WTC11 (cell line): ENCODE results near the gene TBL1XR1. TPM values are rescaled to one million over a fixed set of nuclear protein-coding genes. Genes with fewer than 3 reads are reported as not detected.
"Not testable (repeated sequence)": the region's sequence is repeated elsewhere in the genome, so short reads cannot be mapped to it uniquely, and the experiment has no call there.

ENCODE experiments used
- ATAC-seq: fragments of 200-7000 bp; cut with Tn5 transposase; 2 replicates; pipeline ENCODE4 v1.10.0; 2021; ENCODE audit warnings: mild to moderate bottlenecking, moderate library complexity
- CTCF ChIA-PET: fragments of 300-600 bp; sonication (Branson Sonifier 250); formaldehyde crosslinking; loops from one replicate; lab custom pipeline; 2021; ENCODE audit warnings: antibody characterized with exemption; lab: Charles Lee
- POLR2A ChIA-PET: fragments of 350-600 bp; sonication (Branson Sonifier 250); formaldehyde crosslinking; loops from one replicate; lab custom pipeline; 2021; ENCODE audit warnings: antibody characterized with exemption; lab: Charles Lee
- DNase-seq: peaks from one replicate; pipeline ENCODE4 v3.0.0; 2021; ENCODE audit warnings: low spot score
- H3K27ac Mint-ChIP-seq: 2 replicates; pipeline ENCODE4 v1.8.0; 2021; ENCODE audit warnings: mixed read lengths
- H3K27me3 Mint-ChIP-seq: 2 replicates; pipeline ENCODE4 v1.8.0; 2021; ENCODE audit warnings: low read depth, mild to moderate bottlenecking, moderate library complexity, mixed read lengths
- H3K36me3 Mint-ChIP-seq: 2 replicates; pipeline ENCODE4 v1.8.0; 2021; ENCODE audit warnings: mixed read lengths
- H3K4me1 Mint-ChIP-seq: 2 replicates; pipeline ENCODE4 v1.8.0; 2022; ENCODE audit warnings: mixed read lengths
- H3K4me3 Mint-ChIP-seq: 2 replicates; pipeline ENCODE4 v1.8.0; 2021; ENCODE audit warnings: mild to moderate bottlenecking, moderate library complexity, mixed read lengths
- H3K9me3 Mint-ChIP-seq: 2 replicates; pipeline ENCODE4 v1.8.0; 2021; ENCODE audit warnings: mixed read lengths
- CBFB ChIP-seq: sonication (generic); formaldehyde crosslinking; IDR thresholded peaks from 2 replicates; pipeline ENCODE4 v1.8.1; 2022; ENCODE audit warnings: mild to moderate bottlenecking, low read depth, missing genetic modification reagents
- CDX4 ChIP-seq: fragments of 250-450 bp; sonication (Bioruptor Pico); IDR thresholded peaks from 2 replicates; pipeline ENCODE4 v1.9.0; 2021; ENCODE audit warnings: moderate library complexity, mild to moderate bottlenecking, inconsistent platforms, borderline replicate concordance
- CTCF ChIP-seq: fragments of 200-600 bp; IDR thresholded peaks from 2 replicates; pipeline ENCODE4 v1.8.0; 2022; ENCODE audit warnings: antibody characterized with exemption
- ELF4 ChIP-seq: sonication (generic); formaldehyde crosslinking; IDR thresholded peaks from 2 replicates; pipeline ENCODE4 v1.8.1; 2022; ENCODE audit warnings: low read depth, mild to moderate bottlenecking, moderate library complexity, missing genetic modification reagents
- EMX1 ChIP-seq: fragments of 250-450 bp; sonication (Bioruptor Pico); IDR thresholded peaks from 2 replicates; pipeline ENCODE4 v1.8.0; 2021; ENCODE audit warnings: mild to moderate bottlenecking
- FOXP4 ChIP-seq: sonication (generic); formaldehyde crosslinking; IDR thresholded peaks from 2 replicates; pipeline ENCODE4 v1.8.0; 2022; ENCODE audit warnings: mild to moderate bottlenecking, missing genetic modification reagents
- GABPB1 ChIP-seq: sonication (generic); formaldehyde crosslinking; IDR thresholded peaks from 2 replicates; pipeline ENCODE4 v1.8.1; 2023; ENCODE audit warnings: mild to moderate bottlenecking, missing genetic modification reagents
- MLX ChIP-seq: sonication (generic); formaldehyde crosslinking; IDR thresholded peaks from 2 replicates; pipeline ENCODE4 v1.8.1; 2023; ENCODE audit warnings: mild to moderate bottlenecking, missing genetic modification reagents, moderate library complexity
- NFYB ChIP-seq: sonication (generic); formaldehyde crosslinking; conservative IDR thresholded peaks from 2 replicates; pipeline ENCODE4 v1.8.0; 2022; ENCODE audit warnings: low read depth, missing genetic modification reagents
- NR1H2 ChIP-seq: sonication (generic); formaldehyde crosslinking; IDR thresholded peaks from 2 replicates; pipeline ENCODE4 v1.9.0; 2021; ENCODE audit warnings: mild to moderate bottlenecking, moderate library complexity, missing genetic modification reagents
- PREB ChIP-seq: sonication (generic); formaldehyde crosslinking; IDR thresholded peaks from 2 replicates; pipeline ENCODE4 v1.8.1; 2022; ENCODE audit warnings: mild to moderate bottlenecking, missing genetic modification reagents, moderate library complexity, borderline replicate concordance
- RELA ChIP-seq: sonication (generic); formaldehyde crosslinking; IDR thresholded peaks from 2 replicates; pipeline ENCODE4 v1.8.1; 2022; ENCODE audit warnings: missing genetic modification reagents, mild to moderate bottlenecking, borderline replicate concordance
- RORB ChIP-seq: fragments of 250-450 bp; sonication (Bioruptor Pico); IDR thresholded peaks from 2 replicates; pipeline ENCODE4 v1.9.0; 2021; ENCODE audit warnings: mild to moderate bottlenecking
- SMAD4 ChIP-seq: sonication (generic); formaldehyde crosslinking; IDR thresholded peaks from 2 replicates; pipeline ENCODE4 v1.8.0; 2022; ENCODE audit warnings: mild to moderate bottlenecking, missing genetic modification reagents
- ZNF138 ChIP-seq: sonication (generic); formaldehyde crosslinking; conservative IDR thresholded peaks from 2 replicates; pipeline ENCODE4 v1.8.1; 2022; ENCODE audit warnings: mild to moderate bottlenecking, moderate library complexity, missing genetic modification reagents
- ZNF232 ChIP-seq: sonication (generic); formaldehyde crosslinking; IDR thresholded peaks from 2 replicates; pipeline ENCODE4 v1.8.0; 2022; ENCODE audit warnings: mild to moderate bottlenecking, missing genetic modification reagents
- ZNF416 ChIP-seq: fragments of 250-450 bp; sonication (Bioruptor Pico); IDR thresholded peaks from 2 replicates; pipeline ENCODE4 v1.9.0; 2021; ENCODE audit warnings: mild to moderate bottlenecking, inconsistent platforms
- ZNF532 ChIP-seq: fragments of 250-450 bp; sonication (Bioruptor Pico); IDR thresholded peaks from 2 replicates; pipeline ENCODE4 v1.9.0; 2021; ENCODE audit warnings: mild to moderate bottlenecking, borderline replicate concordance
- ZNF671 ChIP-seq: fragments of 250-450 bp; sonication (Bioruptor Pico); IDR thresholded peaks from 2 replicates; pipeline ENCODE4 v1.8.0; 2021; ENCODE audit warnings: mild to moderate bottlenecking
- total RNA-seq: library from RNA; stranded (reverse); gene quantifications from 3 replicates; pipeline ENCODE4 v1.2.3, GENCODE V29; 2021

The TBL1XR1 gene
- total RNA-seq, 1 experiment from 2014 or later: 148 TPM

- Mint-ChIP-seq H3K4me3 (no peak overlapping the region), H3K4me1 (peaks cover 63% of the 10 kb centered on the region), H3K9me3 (no peaks in the 10 kb centered on the region), H3K27ac (no peak overlapping the region), H3K36me3 (peaks cover 4% of the 10 kb centered on the region; the same call in 1 of the 2 replicates), H3K27me3 (no peaks in the 10 kb centered on the region)
- TF ChIP-seq EMX1 (no peak), ZNF671 (CRISPR knock-in tag) (no peak), RORB (CRISPR knock-in tag) (no peak), ZNF138 (CRISPR knock-in tag) (no peak), SMAD4 (no peak), FOXP4 (CRISPR knock-in tag) (no peak), ZNF532 (no peak), ELF4 (CRISPR knock-in tag) (no peak), CTCF (no peak)
- ATAC-seq (no peak), DNase-seq (no peak)
- ChIA-PET POLR2A (no interaction called here), CTCF (no interaction called here)
These were observed 34.5 kb downstream of the TBL1XR1 start for GRCh38 chr3:177162742-177163141.

- DNase-seq, H3K9me3 Mint-ChIP-seq, ATAC-seq, H3K36me3 Mint-ChIP-seq, H3K4me3 Mint-ChIP-seq, H3K27me3 Mint-ChIP-seq, POLR2A ChIA-PET, CTCF ChIA-PET: not testable (repeated sequence)
- peaks cover 62% of the 10 kb centered on the region for H3K4me1 Mint-ChIP-seq
- H3K27ac Mint-ChIP-seq: 0 out of 2 replicates have a peak overlapping the region, but pooled peaks have one; percentile 44
These were observed 35.7 kb downstream of the TBL1XR1 start for GRCh38 chr3:177161603-177162002.

GRCh38 chr3:177158461-177158860 lies 38.8 kb downstream of the TBL1XR1 start:
- no peaks in the 10 kb centered on the region for H3K36me3 Mint-ChIP-seq
- ChIA-PET POLR2A (no interaction called here), CTCF (no interaction called here)
- DNase-seq: no peak
- peaks cover 64% of the 10 kb centered on the region for H3K4me1 Mint-ChIP-seq
- H3K27me3 Mint-ChIP-seq: no peaks in the 10 kb centered on the region
- no peak overlapping the region for H3K27ac Mint-ChIP-seq
- no peak for TF ChIP-seq CDX4 (CRISPR knock-in tag)
- no peak for TF ChIP-seq NFYB (CRISPR knock-in tag)
- TF ChIP-seq RELA (CRISPR knock-in tag): no peak
- no peak for TF ChIP-seq ZNF232 (CRISPR knock-in tag)
- TF ChIP-seq NR1H2: no peak
- no peak for TF ChIP-seq MLX (CRISPR knock-in tag)
- no peak for TF ChIP-seq ZNF416 (CRISPR knock-in tag)
- no peak for TF ChIP-seq CBFB
- TF ChIP-seq PREB: no peak
- no peak for TF ChIP-seq GABPB1 (CRISPR knock-in tag)
- no peak for TF ChIP-seq RORB (CRISPR knock-in tag)
- TF ChIP-seq, all 79 proteins: peak for 0
- Mint-ChIP-seq H3K4me3 (no peak overlapping the region; the same call in 1 of the 2 replicates), H3K9me3 (no peaks in the 10 kb centered on the region)
- no peak for ATAC-seq
